Activated CD4-positive, CD25-positive, alpha-beta regulatory T cell (primary cell): ENCODE results near the gene GAS2L1.

Experiments used
- DNase-seq, 4 experiments: peaks; one replicate each; lab custom pipeline; 2025; lab: John Stamatoyannopoulos, UW

The GAS2L1 gene

DNA sequence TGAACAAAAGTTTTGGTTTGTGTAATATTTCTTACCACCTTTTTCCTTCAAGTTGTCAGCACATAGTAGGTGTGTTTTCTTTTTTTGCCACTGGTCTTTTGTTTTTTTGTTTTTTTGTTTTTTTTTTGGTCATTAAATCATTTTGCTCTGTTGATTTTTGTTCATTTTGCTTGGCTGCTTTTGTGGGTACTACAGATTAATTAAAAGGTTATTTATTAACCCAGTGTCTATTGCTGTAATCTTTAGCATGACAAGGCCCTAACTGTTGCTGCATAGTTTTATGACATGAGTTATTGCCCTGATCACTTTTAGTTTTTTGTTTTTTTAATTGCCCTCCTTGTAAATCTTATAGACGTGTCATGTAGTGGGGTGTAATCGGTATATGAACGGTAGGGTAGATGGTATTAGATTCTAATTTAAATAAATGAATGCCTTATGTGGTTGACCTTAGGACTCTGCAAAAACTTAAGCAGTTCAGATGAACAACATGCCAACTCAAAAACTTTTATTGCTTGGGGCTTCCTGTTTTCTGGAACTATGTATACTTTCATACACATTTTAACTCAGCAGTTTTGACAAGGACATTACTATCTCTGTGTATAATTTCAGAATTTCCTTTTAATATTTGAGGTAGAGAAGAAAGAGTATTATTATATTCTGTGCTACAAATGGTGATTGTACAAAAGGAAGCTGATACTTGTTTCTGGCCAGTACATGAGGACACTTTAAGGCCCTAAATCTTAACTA is 30.5 kb upstream of the GAS2L1 start:
- no peak for DNase-seq

DNA sequence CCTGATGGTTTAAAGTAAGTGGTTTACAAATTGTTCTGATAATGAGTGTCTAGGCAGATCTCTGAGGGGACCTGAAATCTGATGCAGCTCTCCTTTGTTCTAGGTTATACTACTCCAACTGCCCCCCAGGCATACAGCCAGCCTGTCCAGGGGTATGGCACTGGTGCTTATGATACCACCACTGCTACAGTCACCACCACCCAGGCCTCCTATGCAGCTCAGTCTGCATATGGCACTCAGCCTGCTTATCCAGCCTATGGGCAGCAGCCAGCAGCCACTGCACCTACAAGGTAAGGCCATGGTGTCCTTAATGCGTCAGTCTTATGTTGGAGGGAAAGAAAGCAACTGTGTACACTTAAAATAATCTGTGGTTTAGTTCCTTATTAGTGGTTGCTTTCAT is 28.5 kb upstream of the GAS2L1 start:
- DNase-seq: no peak

DNA sequence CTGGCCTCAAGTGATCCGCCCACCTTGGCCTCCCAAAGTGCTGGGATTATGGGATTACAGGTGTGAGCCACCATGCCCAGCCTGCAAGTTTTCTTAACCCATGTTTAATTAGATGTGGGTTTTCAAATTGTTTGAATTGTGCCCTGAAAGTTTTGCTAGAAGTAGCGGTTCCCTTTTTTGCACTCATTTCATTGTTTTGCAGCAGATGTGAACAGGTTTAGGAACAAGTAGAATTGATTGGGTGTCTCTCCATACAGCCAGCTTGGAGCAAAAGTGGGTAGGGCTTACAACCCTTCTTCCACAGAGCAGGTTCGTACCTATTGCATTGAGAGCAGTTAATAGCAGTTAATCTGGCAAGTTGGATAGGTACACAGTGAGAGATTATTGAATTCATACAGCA is 22.3 kb upstream of the GAS2L1 start:
- no peak for DNase-seq

DNA sequence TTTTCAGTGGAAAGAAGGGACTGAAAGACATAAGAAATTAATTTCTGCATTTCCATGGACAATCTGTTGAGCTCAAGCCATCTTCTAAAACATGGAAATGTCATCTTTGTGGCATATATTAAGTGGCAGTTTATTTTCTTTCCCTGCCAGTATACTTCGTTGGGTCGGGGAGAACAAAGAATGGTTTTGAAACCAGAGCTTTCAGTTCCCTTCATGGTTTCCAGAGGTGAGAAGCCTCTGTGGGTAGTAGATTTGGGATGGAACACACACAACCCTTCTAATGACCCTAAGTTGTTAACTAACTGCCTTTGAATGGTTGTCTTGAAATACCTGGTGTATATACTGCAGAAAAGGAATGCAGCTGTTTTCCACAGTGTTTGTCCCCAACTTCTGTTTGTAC is 17.6 kb upstream of the GAS2L1 start:
- no peak for DNase-seq

DNA sequence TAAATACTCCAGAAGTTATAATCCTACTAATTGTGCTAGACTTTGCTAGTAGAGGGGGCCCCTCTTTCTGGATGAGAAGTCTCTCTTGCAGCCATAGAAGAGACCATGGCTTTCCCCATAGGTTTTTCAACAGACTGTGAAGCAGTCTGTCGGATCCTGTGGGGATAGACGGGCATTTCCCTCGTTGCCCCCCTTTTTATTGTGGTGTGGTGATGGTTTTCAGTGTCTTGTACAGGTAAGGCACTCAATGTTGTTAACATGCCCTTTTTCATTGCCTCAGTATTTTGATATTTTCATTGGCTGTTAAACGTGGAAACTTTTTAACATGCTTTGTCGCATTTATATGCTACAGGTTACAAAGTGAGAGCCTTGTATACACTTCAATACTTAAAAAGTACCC is 16.4 kb upstream of the GAS2L1 start:
- no peak for DNase-seq

DNA sequence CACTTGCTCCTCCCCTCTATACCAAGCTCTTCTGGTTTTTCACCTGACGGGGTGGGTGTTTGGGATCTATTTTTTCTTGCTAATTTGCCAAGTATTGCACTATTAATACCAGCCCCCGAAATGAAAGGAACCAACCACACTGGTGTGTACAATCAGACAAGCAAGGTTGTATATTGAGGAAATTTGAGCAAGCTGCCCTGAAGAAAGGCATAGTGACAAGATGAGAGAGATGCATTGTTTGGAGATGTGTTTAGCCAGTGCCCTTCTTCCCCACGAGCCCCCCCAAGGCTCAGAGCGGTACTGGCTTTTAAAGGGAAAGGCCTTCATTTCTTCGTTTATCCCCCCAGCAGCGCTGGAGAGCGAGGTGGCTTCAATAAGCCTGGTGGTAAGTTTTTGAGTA is 15.2 kb upstream of the GAS2L1 start:
- DNase-seq: no peak

DNA sequence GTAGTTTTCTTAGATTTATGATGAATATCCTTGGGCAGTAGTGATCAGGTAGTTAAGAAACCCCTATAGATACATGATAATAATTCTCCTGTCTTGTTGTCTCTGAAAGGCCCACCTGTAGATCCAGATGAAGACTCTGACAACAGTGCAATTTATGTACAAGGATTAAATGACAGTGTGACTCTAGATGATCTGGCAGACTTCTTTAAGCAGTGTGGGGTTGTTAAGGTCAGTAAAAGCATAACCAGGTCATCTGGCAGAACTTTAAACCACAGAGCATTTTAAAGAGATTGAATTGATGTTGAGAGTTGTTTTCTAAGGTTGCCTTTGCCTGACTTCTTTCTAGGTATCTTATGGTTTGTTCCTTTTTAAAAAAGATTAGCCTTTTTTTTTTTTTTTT is 14.1 kb upstream of the GAS2L1 start:
- DNase-seq: no peak

DNA sequence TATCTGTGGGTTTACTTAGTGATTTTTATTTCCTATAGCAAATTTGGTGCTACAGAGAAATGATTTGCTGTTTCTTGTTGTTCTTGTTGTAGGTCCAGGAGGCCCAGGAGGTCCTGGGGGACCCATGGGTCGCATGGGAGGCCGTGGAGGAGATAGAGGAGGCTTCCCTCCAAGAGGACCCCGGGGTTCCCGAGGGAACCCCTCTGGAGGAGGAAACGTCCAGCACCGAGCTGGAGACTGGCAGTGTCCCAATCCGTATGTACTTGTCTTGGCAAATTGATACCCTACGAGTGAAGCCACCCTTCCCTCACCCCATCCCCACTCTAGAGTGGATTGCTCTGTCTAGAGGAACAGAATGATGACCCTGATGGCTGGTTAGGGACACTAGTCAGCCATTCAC is 7.8 kb upstream of the GAS2L1 start:
- DNase-seq: no peak

DNA sequence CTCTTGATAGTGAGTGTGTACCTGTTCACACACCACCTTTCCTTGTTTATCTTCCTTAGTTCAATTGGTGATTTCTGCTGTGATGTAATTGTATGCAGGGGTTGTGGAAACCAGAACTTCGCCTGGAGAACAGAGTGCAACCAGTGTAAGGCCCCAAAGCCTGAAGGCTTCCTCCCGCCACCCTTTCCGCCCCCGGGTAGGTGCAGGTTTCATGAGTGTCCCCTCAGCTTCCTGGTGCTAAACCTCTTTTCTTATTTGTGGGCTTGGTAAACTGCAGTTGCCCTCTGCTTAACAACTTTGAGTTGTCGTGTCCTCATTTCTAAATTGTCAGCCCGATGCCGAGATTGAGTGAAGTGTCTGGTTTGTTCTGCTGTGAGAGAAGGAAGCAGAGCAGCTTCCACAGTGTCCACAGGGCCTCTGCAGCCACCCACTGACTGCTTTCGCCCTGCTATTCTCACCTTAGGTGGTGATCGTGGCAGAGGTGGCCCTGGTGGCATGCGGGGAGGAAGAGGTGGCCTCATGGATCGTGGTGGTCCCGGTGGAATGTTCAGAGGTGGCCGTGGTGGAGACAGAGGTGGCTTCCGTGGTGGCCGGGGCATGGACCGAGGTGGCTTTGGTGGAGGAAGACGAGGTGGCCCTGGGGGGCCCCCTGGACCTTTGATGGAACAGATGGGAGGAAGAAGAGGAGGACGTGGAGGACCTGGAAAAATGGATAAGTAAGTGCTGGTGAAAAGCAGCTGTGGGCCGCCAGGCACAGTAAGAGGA is 7.1 kb upstream of the GAS2L1 start:
- no peak for DNase-seq

DNA sequence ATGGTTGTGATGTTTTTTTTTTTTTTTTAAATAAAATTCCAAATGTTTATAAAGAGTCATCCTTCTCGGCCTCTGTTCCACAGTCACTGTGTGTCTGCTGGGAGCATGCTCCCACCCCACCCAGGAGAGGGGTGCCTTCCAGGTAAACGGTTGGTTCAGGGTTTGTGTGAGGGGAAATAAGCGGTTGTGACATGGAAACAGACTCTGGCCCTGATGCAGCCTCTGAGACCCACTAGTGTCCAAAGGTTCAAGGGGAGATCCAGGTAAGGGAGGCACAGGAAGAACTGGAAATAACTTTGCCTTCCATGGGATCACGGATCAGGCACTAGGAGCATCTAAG is 6.0 kb upstream of the GAS2L1 start:
- DNase-seq: no peak

DNA sequence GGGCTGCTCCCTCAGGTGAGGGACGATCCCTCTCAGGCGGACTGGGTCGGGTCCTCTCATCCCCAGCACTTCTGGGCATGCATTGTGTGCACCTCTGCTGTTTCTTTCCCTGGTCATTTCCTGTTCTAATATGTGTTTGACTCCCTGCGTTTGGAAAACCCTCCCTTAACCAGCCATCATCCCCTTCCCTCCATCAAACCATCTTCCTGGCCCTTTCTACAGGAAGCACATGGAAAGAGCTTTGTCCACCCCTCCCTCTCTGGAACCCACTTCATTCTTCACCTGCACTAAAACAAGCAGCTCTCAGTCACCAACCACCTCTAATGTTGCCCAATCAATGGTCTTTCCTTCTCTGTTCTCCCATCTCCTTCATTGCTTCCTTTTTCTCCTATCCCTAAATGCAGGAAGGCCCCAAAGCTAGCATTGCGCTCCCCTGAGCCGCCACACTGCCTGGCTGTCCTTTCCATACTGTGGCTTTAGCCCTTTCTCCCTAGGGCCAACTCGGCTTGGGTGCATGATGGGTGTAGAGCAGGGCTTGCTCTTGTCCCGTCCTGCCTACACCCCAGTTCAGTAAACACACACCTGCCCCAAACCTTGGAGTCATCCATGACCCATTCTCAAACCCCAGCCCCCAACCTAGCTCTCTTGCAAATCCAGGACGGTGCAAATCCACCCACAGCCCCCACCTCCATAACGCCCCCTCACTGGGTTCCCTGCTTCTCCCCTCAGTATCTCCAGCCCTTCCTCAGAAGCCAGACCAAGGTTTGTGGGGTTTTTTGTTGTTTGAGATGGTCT is 5.4 kb upstream of the GAS2L1 start:
- DNase-seq: no peak

DNA sequence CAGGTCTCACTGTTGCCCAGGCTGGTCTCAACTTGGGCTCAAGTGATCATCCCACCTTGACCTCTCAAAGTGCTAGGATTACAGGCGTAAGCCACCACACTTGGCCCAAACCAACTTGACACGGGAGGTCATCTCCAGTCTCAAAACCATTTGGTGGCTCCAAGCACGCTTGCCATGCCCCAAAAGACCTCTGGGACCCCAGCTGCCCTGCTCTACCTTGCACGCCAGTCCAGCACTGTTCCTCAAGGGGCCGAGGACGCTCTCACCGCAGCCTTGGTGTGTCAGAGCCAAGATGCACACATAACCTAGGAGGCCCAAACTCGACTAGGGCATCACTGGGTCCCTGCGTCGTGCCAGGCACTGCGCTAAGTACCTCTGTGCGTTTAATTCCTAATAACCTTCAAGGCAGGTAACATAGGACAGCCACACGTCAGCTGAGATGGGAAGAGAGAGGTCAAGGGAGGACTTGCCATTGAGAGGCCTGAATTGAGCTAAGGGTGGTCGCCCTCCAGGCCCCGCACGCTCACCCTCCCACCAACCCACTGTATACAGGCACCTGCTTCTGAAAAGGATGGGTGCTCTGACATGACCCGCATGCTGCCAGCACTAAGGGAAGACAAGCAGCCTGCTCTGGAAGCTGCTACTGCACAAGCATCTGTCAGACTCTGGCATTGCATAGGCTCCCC is 4.6 kb upstream of the GAS2L1 start:
- DNase-seq: no peak

DNA sequence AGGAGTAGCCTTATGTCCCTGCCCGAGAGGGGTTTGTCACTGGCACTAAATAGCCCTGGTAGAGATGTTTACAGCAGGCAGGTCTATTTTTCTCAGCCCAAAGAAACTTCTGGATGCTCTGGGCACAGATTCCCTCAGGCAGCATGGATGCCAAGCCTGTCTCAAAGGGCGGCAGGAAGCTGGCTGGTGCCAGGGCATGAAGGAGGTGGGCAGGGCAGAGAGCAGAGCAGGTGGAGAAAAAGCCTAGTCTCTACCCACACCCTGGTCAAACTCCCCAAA is 4.1 kb upstream of the GAS2L1 start:
- DNase-seq: no peak

DNA sequence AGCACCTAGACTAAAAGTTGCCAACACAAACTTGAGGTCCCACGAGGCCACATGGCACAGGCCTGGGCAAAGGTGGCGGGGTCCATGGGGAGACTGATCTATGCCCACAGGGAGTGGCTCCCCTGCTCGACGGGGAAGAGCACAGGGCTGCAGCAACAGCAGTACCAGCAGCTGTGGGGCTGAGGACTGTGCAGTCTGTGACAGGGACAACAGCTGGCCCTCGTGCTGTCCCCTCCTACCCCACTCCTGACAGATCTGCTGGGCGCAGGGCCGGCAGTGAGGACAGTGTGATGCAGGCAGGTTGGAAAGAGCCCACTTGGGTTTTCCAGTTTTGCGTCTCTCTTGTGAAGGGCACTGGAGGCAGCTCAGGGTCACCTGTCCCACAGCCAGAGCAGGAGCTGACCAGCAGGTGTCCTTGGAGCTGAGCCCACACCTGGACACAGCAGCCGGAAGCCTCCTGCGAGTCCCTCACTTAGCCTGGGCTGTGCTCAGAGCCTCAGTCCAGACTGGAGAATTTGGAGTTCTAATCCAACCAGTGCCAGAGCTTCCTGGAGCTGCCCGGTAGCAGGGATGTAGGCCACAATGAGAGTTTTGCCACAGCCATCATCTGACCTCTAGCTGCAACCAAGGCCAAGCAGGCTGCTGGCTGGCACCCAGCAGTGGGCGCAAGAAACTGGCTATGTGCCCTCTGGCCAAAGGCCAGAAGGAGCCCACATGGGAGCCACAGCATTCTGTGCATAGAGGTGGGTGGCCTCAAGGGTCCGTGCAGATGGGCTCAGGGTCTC is 3.6 kb upstream of the GAS2L1 start:
- DNase-seq: no peak

DNA sequence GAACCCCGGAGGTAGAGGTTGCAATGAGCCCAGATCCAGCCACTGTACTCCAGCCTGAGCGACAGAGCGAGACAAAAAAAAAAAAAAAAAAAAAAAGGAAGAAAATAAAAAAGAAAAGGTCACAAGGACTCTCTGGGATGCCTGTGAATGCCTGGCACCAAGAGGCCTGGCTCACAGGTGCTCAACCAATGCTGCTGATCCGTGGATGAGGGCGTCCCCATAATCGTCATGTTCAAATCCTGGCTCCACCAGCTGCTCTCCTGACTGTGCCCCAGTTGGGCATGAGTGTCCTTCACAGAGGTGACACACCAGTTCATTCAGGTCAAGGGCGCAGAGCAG is 645 bp upstream of the GAS2L1 start:
- DNase-seq: no peak

DNA sequence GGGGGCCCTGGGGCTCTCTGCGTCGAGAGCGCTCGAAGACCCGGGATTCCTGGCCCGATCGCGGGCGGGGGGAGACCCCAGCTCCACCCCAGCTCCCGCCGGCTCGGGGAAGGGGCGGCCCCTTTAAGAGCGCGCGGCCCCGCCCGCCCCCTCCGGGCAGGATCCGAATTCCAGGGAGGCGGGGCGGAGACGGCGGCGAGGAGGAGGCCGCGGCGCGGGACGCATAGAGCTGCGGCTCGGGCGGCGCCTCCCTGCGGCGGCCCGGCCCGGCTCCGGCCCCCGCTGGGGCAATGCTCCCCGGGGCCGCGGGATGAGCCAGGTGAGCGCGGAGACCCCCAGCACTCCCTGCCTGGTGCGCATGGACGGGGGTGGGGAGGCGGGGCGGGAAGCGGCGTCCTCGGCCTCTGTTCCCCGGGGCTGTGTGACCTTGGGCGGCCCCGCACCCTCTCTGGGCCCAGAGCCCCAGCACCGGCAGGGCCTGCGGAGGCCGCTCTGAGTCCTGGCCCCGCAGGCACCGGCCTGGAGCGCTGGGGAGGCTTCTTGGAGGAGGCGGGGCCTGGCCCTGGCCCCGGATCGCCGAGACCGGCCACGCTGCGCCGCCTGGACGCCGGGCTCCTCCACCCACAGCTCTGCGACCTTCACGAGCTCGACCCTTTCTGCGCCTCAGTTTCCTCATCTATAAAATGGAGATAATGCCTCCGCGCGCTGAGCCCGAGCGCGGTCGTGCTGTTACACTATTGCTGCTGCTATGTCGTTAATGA is 565 bp downstream of the GAS2L1 start:
- no peak for DNase-seq

DNA sequence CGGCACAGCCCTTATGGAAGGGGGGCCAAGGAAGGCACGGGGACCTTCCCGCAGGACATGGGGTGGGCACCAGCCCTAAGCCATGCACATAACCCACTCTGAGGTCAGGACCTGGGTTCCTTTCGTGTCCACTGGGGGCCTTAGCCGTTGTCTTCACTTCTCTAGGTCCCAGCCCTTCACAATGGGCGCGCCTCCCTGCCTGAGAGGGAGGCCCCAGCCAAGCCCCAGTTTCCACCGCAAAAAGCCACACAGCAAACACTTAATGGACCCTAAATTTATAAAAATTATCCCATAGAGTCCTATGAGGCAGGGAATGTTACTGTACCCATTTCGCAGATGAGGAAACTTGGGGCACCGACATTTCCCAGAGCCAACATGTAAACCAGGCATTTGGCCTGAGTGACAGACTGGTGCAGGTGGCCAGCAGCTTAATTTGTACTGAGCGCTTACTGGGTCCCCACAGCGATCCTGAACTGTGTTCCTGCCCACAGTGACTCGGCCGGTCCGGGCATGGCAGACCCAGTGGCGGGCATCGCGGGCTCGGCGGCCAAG is 1.2 kb downstream of the GAS2L1 start:
- DNase-seq: no peak

DNA sequence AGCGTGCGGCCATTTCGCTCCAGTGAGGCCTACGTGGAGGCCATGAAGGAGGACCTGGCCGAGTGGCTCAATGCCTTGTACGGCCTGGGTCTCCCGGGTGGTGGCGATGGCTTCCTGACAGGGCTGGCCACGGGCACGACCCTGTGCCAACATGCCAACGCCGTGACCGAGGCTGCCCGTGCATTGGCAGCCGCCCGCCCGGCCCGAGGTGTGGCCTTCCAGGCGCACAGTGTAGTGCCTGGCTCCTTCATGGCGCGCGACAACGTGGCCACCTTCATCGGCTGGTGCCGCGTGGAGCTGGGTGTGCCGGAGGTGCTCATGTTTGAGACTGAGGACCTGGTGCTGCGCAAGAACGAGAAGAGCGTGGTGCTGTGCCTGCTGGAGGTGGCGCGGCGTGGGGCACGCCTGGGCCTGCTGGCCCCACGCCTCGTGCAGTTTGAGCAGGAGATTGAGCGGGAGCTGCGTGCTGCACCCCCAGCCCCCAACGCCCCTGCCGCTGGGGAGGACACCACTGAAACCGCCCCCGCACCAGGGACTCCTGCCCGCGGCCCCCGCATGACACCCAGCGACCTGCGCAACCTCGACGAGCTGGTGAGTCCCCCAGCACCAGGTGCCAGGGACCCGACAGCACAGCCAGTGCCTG is 1.8 kb downstream of the GAS2L1 start:
- no peak for DNase-seq

DNA sequence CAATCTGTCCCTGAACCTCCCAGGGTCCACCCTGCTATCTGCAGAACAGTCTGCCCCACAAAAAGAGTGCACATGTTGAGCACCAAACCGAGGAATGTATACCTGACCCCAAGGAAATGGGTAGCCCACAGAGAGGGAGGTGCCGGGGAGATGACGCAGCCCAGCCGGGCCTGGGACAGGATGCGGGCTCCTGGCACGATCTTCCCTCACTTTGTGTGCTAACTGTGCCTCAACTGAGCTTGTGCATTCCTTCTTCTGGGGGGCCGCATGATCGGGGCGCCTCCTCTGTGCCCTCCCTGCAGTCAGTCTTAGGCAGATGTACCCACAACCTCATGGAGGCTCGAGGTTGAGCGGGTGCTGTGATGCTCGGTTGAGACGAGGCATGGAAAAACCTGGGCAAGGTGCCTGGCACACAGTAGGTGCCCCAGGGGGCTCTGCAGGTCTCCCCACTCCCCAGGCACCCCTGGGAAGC is 2.4 kb downstream of the GAS2L1 start:
- DNase-seq: no peak

DNA sequence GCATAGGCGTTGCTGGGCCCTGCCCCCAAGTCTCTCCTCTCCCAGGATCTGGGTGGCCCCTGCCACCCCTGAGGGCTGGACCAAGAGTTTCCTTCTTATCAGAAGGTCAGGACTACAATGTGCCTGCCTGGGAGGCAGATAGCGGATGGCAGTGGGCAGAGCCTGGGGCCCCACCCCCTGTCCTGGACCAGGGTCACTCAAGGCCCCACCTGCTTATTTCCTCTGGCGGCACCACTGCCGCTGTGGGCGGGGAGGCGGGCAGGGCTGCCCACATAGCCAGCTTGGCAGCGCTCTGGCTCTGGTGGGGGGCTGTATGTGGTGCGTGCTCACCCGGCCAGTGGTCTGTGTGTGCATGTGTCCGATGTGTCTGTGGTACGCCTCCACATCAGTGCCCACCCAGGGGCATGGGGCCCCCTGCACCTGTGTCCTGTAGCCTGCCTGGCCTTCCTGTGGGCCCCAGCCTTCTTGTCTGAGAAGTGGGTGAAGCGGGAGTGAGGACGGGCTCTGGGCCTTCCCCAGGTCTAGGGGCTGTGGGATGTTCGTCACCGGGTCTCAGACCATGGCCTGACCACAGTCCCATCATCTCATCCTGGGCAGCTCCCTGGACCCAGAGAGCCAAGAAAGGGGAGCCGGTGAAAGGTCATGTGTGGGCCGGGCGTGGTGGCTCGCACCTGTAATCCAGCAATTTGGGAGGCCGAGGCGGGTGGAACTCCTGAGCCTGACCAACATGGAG is 3.0 kb downstream of the GAS2L1 start:
- no peak for DNase-seq
